ENCODE results near the gene MVB12B. TPM values are rescaled to one million over a fixed set of nuclear protein-coding genes. Genes with fewer than 3 reads are reported as not detected.
A peak's percentile ranks its signal among the peaks of the same experiment; 100 is the strongest.

The MVB12B gene
- total and polyA plus RNA-seq, 2 donors from 2014 or later = 4.5 to 12.3 TPM

GRCh38 chr9:126392662-126393371 lies 66.2 kb downstream of the MVB12B start:
- Histone ChIP-seq H3K27ac (ENCODE audit: low read depth in 2 of 2, low read length in 2 of 2) (no peak overlapping the region), H3K27me3 (ENCODE audit: control insufficient read depth, insufficient read depth, low read length) (no peaks in the 10 kb centered on the region), H3K9ac (ENCODE audit: low read length in 3 of 3) (no peak overlapping the region), H3K4me1 (ENCODE audit: control insufficient read depth in 2 of 3, insufficient read depth in 2 of 3, low read depth in 1 of 3, low read length in 3 of 3) (no peaks in the 10 kb centered on the region), H3K36me3 (ENCODE audit: control insufficient read depth in 2 of 3, insufficient read depth in 3 of 3, low read length in 3 of 3) (peaks cover 0 to 5% (median 2%) of the 10 kb centered on the region in 3 donors), H3K9me3 (ENCODE audit: control insufficient read depth in 2 of 3, insufficient read depth in 1 of 3, low read length in 3 of 3) (no peaks in the 10 kb centered on the region), H3K4me3 (ENCODE audit: low read length in 3 of 3) (no peak overlapping the region)
- TF ChIP-seq CTCF (IDR thresholded peaks at IDR 0.05; ENCODE audit: borderline replicate concordance, extremely low read depth, insufficient read depth) = no peak
- peak in 3 of 5 donors; percentile 43 to 60 (median 54) for DNase-seq
- intact Hi-C loops (cut with DNase I) = loop anchor here (10.0 kb wide), 1 partner anchor 88 kb away; no protein-coding TSS in a partner anchor
- FAIRE-seq = no peak

DNA sequence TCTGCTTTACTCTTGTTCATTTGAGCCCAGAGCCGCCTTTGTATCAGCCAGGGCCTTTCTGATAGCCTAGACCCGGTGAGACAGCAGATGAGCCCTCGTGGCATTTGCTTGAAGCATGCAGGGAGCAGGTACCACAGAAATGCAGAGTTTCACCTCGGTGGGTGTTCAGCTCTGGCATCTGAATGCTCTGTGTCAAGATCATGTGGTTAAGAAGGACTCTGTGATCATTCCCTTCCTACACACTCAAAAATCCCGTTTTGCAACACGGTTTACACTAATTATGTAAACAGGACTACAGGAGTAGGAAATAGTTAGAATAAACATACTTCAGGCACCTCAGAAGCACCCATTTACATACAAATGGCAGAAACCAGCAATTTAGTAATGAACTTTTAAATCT lies 67.2 kb downstream of the MVB12B start:
- intact Hi-C loops (cut with DNase I) = loop anchor here (10.0 kb wide), 1 partner anchor 89 kb away; no protein-coding TSS in a partner anchor
- Histone ChIP-seq H3K9ac (ENCODE audit: low read length in 3 of 3) (no peak overlapping the region), H3K4me3 (ENCODE audit: low read length in 3 of 3) (no peak overlapping the region), H3K36me3 (ENCODE audit: control insufficient read depth in 2 of 3, insufficient read depth in 3 of 3, low read length in 3 of 3) (peaks cover 0 to 5% (median 2%) of the 10 kb centered on the region in 3 donors), H3K4me1 (ENCODE audit: control insufficient read depth in 2 of 3, insufficient read depth in 2 of 3, low read depth in 1 of 3, low read length in 3 of 3) (no peaks in the 10 kb centered on the region), H3K27me3 (ENCODE audit: control insufficient read depth, insufficient read depth, low read length) (no peaks in the 10 kb centered on the region), H3K9me3 (ENCODE audit: control insufficient read depth in 2 of 3, insufficient read depth in 1 of 3, low read length in 3 of 3) (no peaks in the 10 kb centered on the region), H3K27ac (ENCODE audit: low read depth in 2 of 2, low read length in 2 of 2) (no peak overlapping the region)
- DNase-seq (no peak), FAIRE-seq (no peak)
- no peak for TF ChIP-seq CTCF (IDR thresholded peaks at IDR 0.05; ENCODE audit: borderline replicate concordance, extremely low read depth, insufficient read depth)

GRCh38 chr9:126394802-126395201 lies 68.2 kb downstream of the MVB12B start:
- peaks cover 0 to 5% (median 2%) of the 10 kb centered on the region in 3 donors for H3K36me3 ChIP-seq (ENCODE audit: control insufficient read depth in 2 of 3, insufficient read depth in 3 of 3, low read length in 3 of 3)
- H3K4me1 ChIP-seq (ENCODE audit: control insufficient read depth in 2 of 3, insufficient read depth in 2 of 3, low read depth in 1 of 3, low read length in 3 of 3) = no peaks in the 10 kb centered on the region
- FAIRE-seq = no peak
- TF ChIP-seq CTCF (IDR thresholded peaks at IDR 0.05; ENCODE audit: borderline replicate concordance, extremely low read depth, insufficient read depth) = no peak
- no peak for DNase-seq
- no peaks in the 10 kb centered on the region for H3K27me3 ChIP-seq (ENCODE audit: control insufficient read depth, insufficient read depth, low read length)
- no peak overlapping the region for H3K9ac ChIP-seq (ENCODE audit: low read length in 3 of 3)
- no peak overlapping the region for H3K27ac ChIP-seq (ENCODE audit: low read depth in 2 of 2, low read length in 2 of 2)
- no peaks in the 10 kb centered on the region for H3K9me3 ChIP-seq (ENCODE audit: control insufficient read depth in 2 of 3, insufficient read depth in 1 of 3, low read length in 3 of 3)
- intact Hi-C loops (cut with DNase I) = loop anchor here (10.0 kb wide), 1 partner anchor 90 kb away; no protein-coding TSS in a partner anchor
- H3K4me3 ChIP-seq (ENCODE audit: low read length in 3 of 3) = no peak overlapping the region

All from kidney (tissue), 14 donors.